Uterine smooth muscle cell (primary cell): ENCODE results near the gene TMOD2. TPM values are rescaled to one million over a fixed set of nuclear protein-coding genes. Genes with fewer than 3 reads are reported as not detected.

Experiments used
- total RNA-seq: library from RNA; depleted of rRNA; stranded (reverse); fragments of >200 nt; gene quantifications from 2 replicates; pipeline ENCODE4 v1.2.3, GENCODE V29; 2014

TMOD2 gene
- 13.4 and 14.5 TPM in 2 replicates for total RNA-seq

DNA sequence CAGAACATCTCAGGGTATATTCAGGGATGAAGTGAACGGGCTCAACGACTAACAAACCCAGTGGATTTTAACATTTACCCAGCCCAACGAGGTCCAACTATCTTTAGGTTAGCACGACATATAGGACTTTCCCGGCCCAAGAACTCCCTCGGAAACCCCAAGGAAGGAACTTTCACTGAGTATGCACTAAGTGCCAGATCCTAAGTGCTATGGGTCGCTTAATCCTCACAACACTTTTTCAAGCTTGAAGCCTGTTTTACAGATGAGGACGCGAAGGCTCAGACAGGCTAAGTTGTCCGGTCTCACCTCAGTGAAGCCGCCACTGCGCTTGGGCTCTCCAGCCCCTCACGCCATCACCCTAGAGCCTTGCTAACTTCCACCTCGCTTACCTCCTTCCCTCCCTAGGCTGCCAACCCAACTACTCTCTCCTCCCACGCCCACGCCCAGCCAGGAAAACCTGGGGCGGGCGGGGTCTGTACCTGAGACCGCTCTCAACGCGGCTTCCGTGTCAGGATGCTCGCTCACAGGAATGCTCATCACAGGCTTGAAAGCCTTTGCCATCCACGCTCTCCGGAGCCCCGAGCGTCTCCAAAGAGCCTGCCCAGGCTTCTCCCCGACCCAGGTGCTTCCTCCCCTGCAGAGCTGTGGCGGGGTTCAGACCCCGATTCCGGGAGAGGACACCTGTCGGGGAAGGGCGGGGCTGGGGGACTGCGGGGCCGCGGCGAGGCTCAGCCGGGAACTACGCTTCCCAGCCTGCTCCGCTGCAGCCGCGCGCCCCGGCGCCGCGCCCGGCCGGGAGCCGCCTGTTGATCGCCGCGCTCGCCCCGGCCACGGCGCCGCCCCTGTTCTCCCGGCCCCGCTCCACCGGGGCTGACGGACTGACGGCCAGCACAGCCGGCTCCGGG lies at the start of gene TMOD2:
TMOD2 (plus strand) TSS at position 806 of the 905 bp plus-strand sequence. CDS start 14,845 bp downstream, outside the sequence.

GRCh38 chr15:51737522-51738305 lies 13.7 kb upstream of the TMOD2 start, which contains the start of gene LYSMD2:
TSS of gene LYSMD2 (minus strand) at chr15:51737655. CDS start at chr15:51737622, 33 bp downstream.

DNA sequence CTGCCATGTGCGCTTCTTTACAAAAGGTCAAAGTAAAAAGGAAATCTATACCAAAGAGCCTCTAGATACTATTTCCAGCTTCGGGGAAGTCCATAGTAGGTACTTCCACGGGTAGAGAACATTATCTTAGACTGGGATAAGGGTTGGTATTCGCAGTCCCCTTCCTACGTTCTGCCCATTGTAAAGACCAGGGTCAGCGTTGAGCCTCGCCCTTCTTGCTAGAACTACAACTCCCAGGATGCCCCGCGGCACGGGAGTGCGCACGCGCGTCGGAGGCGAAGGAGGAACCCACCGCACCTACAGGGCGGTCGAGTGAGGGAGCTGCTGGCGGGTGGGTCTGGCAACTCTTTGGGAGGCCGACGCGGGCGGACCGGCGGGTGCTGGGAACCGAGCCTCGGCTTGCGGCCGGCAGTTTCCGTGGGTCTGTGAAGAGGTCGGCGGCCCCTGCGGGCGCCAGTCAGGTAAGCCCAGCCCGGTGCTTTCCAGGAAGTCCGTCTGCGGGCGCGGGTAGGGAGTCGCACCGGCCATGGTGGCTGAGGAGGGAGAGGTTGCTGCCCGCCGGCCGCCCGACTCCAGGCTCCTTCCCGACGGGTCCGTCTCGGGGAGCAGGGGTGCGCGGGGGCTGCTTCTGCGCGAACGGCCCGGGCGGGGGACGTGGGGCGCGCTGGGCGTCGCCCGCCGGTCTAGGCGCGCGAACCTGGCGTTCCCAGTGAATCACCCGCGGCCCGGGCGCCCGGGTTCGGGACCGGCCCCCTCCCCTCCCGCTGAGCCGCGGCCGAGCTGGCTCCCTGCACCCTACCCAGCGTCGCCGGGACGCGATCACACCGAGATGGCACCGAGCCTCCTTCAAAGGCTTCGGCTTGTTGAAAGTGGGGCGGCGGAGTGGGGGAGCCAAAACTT lies 78.2 kb downstream of the TMOD2 start, which contains the start of gene TMOD3:
TMOD3 (plus strand) TSS at position 278 of the 900 bp plus-strand sequence. CDS start 33,232 bp downstream, outside the sequence.

Other genes with a start within 250 kb of the TMOD2 start
- 36.0 and 38.9 TPM in 2 replicates for gene DMXL2, start 128.8 kb upstream of the TMOD2 start, total RNA-seq
- gene SCG3, start 70.1 kb upstream of the TMOD2 start, total RNA-seq, result not detected in 2 replicates
- 10.0 and 11.0 TPM in 2 replicates for gene LYSMD2, start 13.9 kb upstream of the TMOD2 start, total RNA-seq
- gene TMOD3, start 78.1 kb downstream of the TMOD2 start, total RNA-seq, result 39.1 and 43.3 TPM in 2 replicates
- gene LEO1, start 220.2 kb downstream of the TMOD2 start, total RNA-seq, result 34.4 and 42.7 TPM in 2 replicates